ENCODE measurements around the gene ELOA2. TPM values are rescaled to one million over a fixed set of nuclear protein-coding genes. Genes with fewer than 3 reads are reported as not detected.

The ELOA2 gene, protein sequence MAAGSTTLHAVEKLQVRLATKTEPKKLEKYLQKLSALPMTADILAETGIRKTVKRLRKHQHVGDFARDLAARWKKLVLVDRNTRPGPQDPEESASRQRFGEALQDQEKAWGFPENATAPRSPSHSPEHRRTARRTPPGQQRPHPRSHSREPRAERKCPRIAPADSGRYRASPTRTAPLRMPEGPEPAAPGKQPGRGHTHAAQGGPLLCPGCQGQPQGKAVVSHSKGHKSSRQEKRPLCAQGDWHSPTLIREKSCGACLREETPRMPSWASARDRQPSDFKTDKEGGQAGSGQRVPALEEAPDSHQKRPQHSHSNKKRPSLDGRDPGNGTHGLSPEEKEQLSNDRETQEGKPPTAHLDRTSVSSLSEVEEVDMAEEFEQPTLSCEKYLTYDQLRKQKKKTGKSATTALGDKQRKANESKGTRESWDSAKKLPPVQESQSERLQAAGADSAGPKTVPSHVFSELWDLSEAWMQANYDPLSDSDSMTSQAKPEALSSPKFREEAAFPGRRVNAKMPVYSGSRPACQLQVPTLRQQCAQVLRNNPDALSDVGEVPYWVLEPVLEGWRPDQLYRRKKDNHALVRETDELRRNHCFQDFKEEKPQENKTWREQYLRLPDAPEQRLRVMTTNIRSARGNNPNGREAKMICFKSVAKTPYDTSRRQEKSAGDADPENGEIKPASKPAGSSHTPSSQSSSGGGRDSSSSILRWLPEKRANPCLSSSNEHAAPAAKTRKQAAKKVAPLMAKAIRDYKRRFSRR
- not detected for total RNA-seq
- not detected for polyA plus RNA-seq

GRCh38 chr18:47035156-47035671 is at the start of gene ELOA2:
Gene ELOA2 (minus strand): TSS chr18:47035621. CDS start chr18:47035264, 357 bp downstream.
- Histone ChIP-seq H3K4me1 (ENCODE audit: insufficient read depth, low read length) (no peaks in the 10 kb centered on the region), H3K36me3 (ENCODE audit: insufficient read depth, low read length) (no peaks in the 10 kb centered on the region), H3K27ac (ENCODE audit: low read depth, low read length) (no peak within 1 kb of the TSS), H3K27me3 (ENCODE audit: insufficient read depth, low read length, poor library complexity, severe bottlenecking) (no peaks in the 10 kb centered on the region), H3K9me3 (ENCODE audit: low read length) (no peaks in the 10 kb centered on the region), H3K4me3 (ENCODE audit: low read length) (no peak within 1 kb of the TSS)
- Mint-ChIP-seq H3K36me3 (peaks cover 0 to 9% (median 0%) of the 10 kb centered on the region in 3 donors), H3K4me3 (no peak within 1 kb of the TSS), H3K27ac (no peak within 1 kb of the TSS), H3K27me3 (peaks cover 14 to 15% of the 10 kb centered on the region in 2 donors), H3K4me1 (no peaks in the 10 kb centered on the region), H3K9me3 (peaks cover 0 to 26% (median 8%) of the 10 kb centered on the region in 5 donors)
- no peak for DNase-seq
- ChIA-PET CTCF (no interaction called here), POLR2A (no interaction called here)

DNA sequence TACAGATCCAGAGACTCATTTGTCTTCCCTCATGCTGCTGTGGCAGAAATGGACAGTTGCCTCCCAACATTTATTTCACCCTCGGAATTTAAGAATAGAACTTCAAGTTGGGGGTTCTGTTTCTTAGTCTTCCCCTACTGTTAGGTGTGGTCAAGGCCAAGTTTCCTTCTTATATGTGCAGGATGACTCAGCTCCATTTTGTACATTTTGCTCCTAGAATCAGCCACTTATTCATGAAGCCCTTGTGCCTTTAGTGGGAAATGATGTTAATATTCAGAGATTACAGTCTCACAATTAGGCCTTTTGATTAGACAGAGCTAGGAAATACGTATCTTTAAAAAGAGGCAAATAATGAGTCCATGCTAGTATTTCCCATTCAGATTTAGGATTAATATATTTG is 46.2 kb upstream of the ELOA2 start:
- Histone ChIP-seq H3K27ac (ENCODE audit: low read depth, low read length) (no peak overlapping the region), H3K9me3 (ENCODE audit: low read length) (no peaks in the 10 kb centered on the region), H3K4me3 (ENCODE audit: low read length) (no peak overlapping the region), H3K27me3 (ENCODE audit: insufficient read depth, low read length, poor library complexity, severe bottlenecking) (no peaks in the 10 kb centered on the region), H3K4me1 (ENCODE audit: insufficient read depth, low read length) (no peaks in the 10 kb centered on the region), H3K36me3 (ENCODE audit: insufficient read depth, low read length) (no peaks in the 10 kb centered on the region)
- Mint-ChIP-seq H3K9me3 (no peaks in the 10 kb centered on the region), H3K27me3 (no peaks in the 10 kb centered on the region), H3K4me1 (no peaks in the 10 kb centered on the region), H3K4me3 (no peak overlapping the region), H3K27ac (no peak overlapping the region), H3K36me3 (peaks cover 0 to 3% (median 3%) of the 10 kb centered on the region in 3 donors)
- no peak for DNase-seq
- CTCF ChIA-PET, result interaction anchor here (1.4 kb wide), 1 partner anchor 18 kb away, joined by 3 read pairs; no protein-coding TSS in a partner anchor
- POLR2A ChIA-PET, result no interaction called here

DNA sequence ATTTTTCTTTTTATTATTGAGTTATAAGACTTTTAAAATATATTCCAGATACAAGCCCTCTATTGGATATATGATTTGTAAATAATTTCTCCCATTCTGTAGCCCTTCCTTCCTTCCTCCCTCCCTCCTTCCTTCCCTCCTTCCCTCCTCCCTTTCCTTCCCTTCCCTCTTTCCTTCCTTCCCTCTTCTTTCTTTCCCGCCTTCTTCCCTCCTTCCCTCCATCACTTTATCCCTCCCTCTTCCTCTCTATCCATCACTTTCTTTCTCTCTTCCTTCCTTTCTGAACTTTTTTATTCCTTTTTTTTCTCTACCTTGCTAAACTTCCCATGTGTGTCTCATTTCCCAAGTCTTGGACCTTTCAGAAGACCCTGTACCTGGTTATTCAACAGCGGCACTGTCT is 45.5 kb upstream of the ELOA2 start:
- H3K9me3 Mint-ChIP-seq, result no peaks in the 10 kb centered on the region
- no peak overlapping the region for H3K4me3 ChIP-seq (ENCODE audit: low read length)
- no peaks in the 10 kb centered on the region for H3K27me3 ChIP-seq (ENCODE audit: insufficient read depth, low read length, poor library complexity, severe bottlenecking)

DNA sequence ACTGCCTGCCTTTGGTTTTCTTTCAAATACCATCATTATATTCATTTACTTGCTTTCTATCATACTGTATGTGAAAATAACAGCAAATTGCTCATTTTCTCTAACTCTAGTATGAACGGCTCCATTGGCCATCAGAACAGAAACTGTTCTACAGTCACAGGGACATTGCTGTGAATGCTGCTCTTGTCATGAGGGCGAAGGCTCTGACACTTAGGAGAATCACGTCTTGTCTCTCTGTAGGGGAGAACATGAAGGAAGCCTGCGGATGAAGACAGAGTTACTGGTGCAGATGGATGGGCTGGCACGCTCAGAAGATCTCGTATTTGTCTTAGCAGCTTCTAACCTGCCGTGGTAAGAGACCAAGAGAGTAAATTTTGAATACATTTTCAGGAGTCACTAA is 41.7 kb upstream of the ELOA2 start:
- H3K9me3 Mint-ChIP-seq, result no peaks in the 10 kb centered on the region
- Histone ChIP-seq H3K9me3 (ENCODE audit: low read length) (no peaks in the 10 kb centered on the region), H3K4me3 (ENCODE audit: low read length) (no peak overlapping the region), H3K27me3 (ENCODE audit: insufficient read depth, low read length, poor library complexity, severe bottlenecking) (no peaks in the 10 kb centered on the region), H3K27ac (ENCODE audit: low read depth, low read length) (no peak overlapping the region), H3K4me1 (ENCODE audit: insufficient read depth, low read length) (no peaks in the 10 kb centered on the region), H3K36me3 (ENCODE audit: insufficient read depth, low read length) (no peaks in the 10 kb centered on the region)
- H3K27ac Mint-ChIP-seq, result no peak overlapping the region
- H3K36me3 Mint-ChIP-seq, result no peaks in the 10 kb centered on the region
- POLR2A ChIA-PET, result no interaction called here
- no peak for DNase-seq
- CTCF ChIA-PET, result no interaction called here
- no peak overlapping the region for H3K4me3 Mint-ChIP-seq
- H3K27me3 Mint-ChIP-seq, result peaks cover 5 to 7% of the 10 kb centered on the region in 2 donors
- peaks cover 0 to 3% (median 0%) of the 10 kb centered on the region in 3 donors for H3K4me1 Mint-ChIP-seq

More for the DNA sequence above, 45.5 kb upstream of the ELOA2 start:
- Histone ChIP-seq H3K4me1 (ENCODE audit: insufficient read depth, low read length) (no peaks in the 10 kb centered on the region), H3K36me3 (ENCODE audit: insufficient read depth, low read length) (no peaks in the 10 kb centered on the region), H3K9me3 (ENCODE audit: low read length) (no peaks in the 10 kb centered on the region), H3K27ac (ENCODE audit: low read depth, low read length) (no peak overlapping the region)
- Mint-ChIP-seq H3K27ac (no peak overlapping the region), H3K4me1 (no peaks in the 10 kb centered on the region), H3K4me3 (no peak overlapping the region), H3K36me3 (peaks cover 0 to 3% (median 1%) of the 10 kb centered on the region in 3 donors), H3K27me3 (no peaks in the 10 kb centered on the region)
- CTCF ChIA-PET, result no interaction called here
- no peak for DNase-seq
- POLR2A ChIA-PET, result no interaction called here

- H3K4me1 ChIP-seq (ENCODE audit: insufficient read depth, low read length), result no peaks in the 10 kb centered on the region
- no peaks in the 10 kb centered on the region for H3K9me3 Mint-ChIP-seq
- CTCF ChIA-PET, result no interaction called here
- H3K36me3 Mint-ChIP-seq, result no peaks in the 10 kb centered on the region
- H3K4me1 Mint-ChIP-seq, result peaks cover 0 to 3% (median 0%) of the 10 kb centered on the region in 3 donors
- no peak overlapping the region for H3K4me3 ChIP-seq (ENCODE audit: low read length)
- POLR2A ChIA-PET, result no interaction called here
- no peaks in the 10 kb centered on the region for H3K36me3 ChIP-seq (ENCODE audit: insufficient read depth, low read length)
- no peak overlapping the region for H3K27ac Mint-ChIP-seq
- H3K4me3 Mint-ChIP-seq, result no peak overlapping the region
- DNase-seq, result no peak
- no peak overlapping the region for H3K27ac ChIP-seq (ENCODE audit: low read depth, low read length)
- no peaks in the 10 kb centered on the region for H3K9me3 ChIP-seq (ENCODE audit: low read length)
- no peaks in the 10 kb centered on the region for H3K27me3 ChIP-seq (ENCODE audit: insufficient read depth, low read length, poor library complexity, severe bottlenecking)
- peaks cover 7 to 14% of the 10 kb centered on the region in 2 donors for H3K27me3 Mint-ChIP-seq
These were observed 39.9 kb upstream of the ELOA2 start for GRCh38 chr18:47075098-47075883.

DNA sequence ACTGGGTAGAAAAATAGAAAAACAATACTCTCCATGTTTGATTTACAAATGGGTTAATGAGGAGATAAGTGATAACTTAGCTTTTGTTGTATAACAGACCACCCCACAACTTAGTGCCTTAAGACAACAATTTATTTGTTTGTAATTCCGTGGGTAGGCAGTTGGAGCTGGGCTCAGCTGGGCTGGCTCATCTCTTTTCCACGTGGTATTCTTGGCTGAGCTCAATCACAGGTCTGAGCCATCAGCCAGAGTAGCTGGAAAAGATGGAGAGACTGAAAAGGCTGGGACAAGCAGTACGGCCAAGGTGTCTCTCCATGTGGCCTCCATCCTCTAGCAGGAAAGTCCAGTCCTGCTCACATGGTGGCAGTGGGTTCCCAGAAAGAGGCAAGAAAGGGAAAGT is 32.2 kb upstream of the ELOA2 start:
- Mint-ChIP-seq H3K4me1 (no peaks in the 10 kb centered on the region), H3K27ac (no peak overlapping the region), H3K4me3 (no peak overlapping the region), H3K36me3 (no peaks in the 10 kb centered on the region), H3K27me3 (peaks cover 12% of the 10 kb centered on the region in 2 donors), H3K9me3 (no peaks in the 10 kb centered on the region)
- DNase-seq, result no peak
- Histone ChIP-seq H3K4me3 (ENCODE audit: low read length) (no peak overlapping the region), H3K9me3 (ENCODE audit: low read length) (no peaks in the 10 kb centered on the region), H3K27ac (ENCODE audit: low read depth, low read length) (no peak overlapping the region), H3K27me3 (ENCODE audit: insufficient read depth, low read length, poor library complexity, severe bottlenecking) (no peaks in the 10 kb centered on the region), H3K4me1 (ENCODE audit: insufficient read depth, low read length) (no peaks in the 10 kb centered on the region), H3K36me3 (ENCODE audit: insufficient read depth, low read length) (no peaks in the 10 kb centered on the region)
- CTCF ChIA-PET, result interaction anchor here (1.4 kb wide), 1 partner anchor 17 kb away, joined by 3 read pairs; no protein-coding TSS in a partner anchor
- POLR2A ChIA-PET, result no interaction called here

GRCh38 chr18:47063096-47063495 is 27.7 kb upstream of the ELOA2 start:
- H3K4me3 Mint-ChIP-seq, result no peak overlapping the region
- no peaks in the 10 kb centered on the region for H3K9me3 Mint-ChIP-seq
- no peaks in the 10 kb centered on the region for H3K36me3 Mint-ChIP-seq
- H3K27ac Mint-ChIP-seq, result no peak overlapping the region
- Histone ChIP-seq H3K4me1 (ENCODE audit: insufficient read depth, low read length) (no peaks in the 10 kb centered on the region), H3K27ac (ENCODE audit: low read depth, low read length) (no peak overlapping the region), H3K27me3 (ENCODE audit: insufficient read depth, low read length, poor library complexity, severe bottlenecking) (no peaks in the 10 kb centered on the region), H3K4me3 (ENCODE audit: low read length) (no peak overlapping the region), H3K36me3 (ENCODE audit: insufficient read depth, low read length) (no peaks in the 10 kb centered on the region), H3K9me3 (ENCODE audit: low read length) (no peaks in the 10 kb centered on the region)
- POLR2A ChIA-PET, result no interaction called here
- peaks cover 4 to 11% of the 10 kb centered on the region in 2 donors for H3K27me3 Mint-ChIP-seq
- CTCF ChIA-PET, result no interaction called here
- no peak for DNase-seq
- H3K4me1 Mint-ChIP-seq, result no peaks in the 10 kb centered on the region
